NCI-H2171 treated with DMSO at 0.1 percent for 48 hours (cell line): ENCODE data around the gene NXPE2.
"Not testable (repeated sequence)": the region's sequence is repeated elsewhere in the genome, so short reads cannot be mapped to it uniquely, and the experiment has no call there.

Experiments used
- DNase-seq: peaks from one replicate; lab custom pipeline; 2025; lab: John Stamatoyannopoulos, UW

Gene NXPE2

DNA sequence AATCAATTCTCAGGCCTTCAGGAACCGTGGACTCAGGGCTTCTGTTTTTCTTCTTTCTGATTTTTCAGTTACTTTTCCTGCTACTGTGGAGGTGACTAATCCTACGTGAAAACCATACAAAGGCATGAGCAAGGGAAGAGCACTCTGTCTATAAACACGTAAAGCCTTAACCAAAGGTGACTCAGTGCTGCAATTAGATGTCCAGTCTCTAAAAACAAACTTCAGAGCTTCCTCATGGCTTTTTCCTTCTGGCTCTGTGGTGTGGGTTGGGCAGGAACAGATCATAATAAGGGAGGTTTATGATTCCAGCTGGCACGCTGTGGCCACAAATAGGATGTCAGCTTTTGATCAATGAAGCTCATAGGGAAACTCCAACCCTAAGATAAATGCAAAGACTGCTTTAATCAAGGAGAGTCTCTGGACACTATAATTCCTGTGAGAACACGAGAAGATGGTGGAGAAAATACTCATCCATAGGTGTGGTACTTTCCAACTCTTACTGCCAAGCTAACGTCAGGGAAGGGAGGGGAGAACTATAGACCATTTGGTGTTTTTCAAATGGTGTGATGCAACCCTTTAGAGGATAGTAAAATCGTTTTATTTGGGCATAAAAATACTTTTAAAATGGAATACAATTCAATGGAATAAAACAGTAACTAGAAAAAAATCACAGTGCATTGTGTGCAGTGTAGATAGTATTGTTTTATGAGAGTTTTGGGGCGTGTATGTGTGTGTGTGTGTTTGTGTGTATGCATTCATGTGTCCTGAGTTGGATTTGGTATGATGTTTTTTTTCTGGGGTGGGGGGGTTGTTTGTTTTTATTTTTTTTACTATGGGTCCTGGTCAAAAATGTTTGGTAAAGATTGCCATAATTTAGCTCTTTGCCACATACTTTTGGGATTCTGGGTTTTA is at the start of gene NXPE2:
TSS of gene NXPE2 (plus strand) at position 403 of the 912 bp plus-strand sequence. CDS start at position 452, 49 bp downstream.
- DNase-seq, result no peak

DNA sequence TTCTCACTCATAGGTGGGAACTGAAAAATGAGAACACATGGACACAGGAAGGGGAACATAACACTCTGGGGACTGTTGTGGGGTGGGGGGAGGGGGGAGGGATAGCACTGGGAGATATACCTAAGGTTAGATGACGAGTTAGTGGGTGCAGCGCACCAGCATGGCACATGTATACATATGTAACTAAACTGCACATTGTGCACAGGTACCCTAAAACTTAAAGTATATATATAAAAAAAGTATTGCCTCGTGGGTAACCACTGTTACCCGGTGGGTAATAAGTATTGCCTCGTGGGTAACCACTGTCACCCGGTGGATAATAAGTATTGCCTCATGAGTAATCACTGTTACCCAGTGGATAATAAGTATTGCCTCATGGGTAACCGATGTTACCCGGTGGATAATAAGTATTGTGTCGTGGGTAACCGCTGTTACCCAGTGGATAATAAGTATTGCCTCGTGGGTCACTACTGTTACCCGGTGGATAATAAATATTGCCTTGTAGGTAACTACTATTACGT is 46.8 kb upstream of the NXPE2 start:
- not testable (repeated sequence) for DNase-seq

- DNase-seq, result not testable (repeated sequence)
These were observed 38.9 kb upstream of the NXPE2 start for GRCh38 chr11:114639440-114639839.

- no peak for DNase-seq
These were observed 27.7 kb upstream of the NXPE2 start for GRCh38 chr11:114650661-114651060.

- no peak for DNase-seq
These were observed 27.1 kb upstream of the NXPE2 start for GRCh38 chr11:114651145-114651718.

DNA sequence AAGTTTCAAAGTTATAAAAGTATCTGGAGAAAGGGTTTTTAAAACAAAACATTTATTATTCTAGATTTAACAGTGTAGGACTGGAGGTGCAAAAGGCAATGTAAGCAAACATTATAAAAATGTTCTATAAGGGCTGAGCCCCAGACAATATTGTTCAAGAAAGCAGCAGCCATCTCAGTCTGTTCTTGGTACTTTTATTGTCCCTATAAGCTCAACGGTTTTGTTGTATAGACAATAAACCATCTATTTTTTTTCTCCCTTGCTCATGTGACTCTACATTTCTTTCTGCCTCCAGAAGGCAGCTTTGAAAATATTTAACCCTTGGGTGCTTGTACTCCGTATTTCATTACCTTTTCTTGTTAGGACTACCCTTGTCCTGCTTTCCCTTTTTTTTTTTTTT is 25.2 kb upstream of the NXPE2 start:
- DNase-seq, result no peak

DNA sequence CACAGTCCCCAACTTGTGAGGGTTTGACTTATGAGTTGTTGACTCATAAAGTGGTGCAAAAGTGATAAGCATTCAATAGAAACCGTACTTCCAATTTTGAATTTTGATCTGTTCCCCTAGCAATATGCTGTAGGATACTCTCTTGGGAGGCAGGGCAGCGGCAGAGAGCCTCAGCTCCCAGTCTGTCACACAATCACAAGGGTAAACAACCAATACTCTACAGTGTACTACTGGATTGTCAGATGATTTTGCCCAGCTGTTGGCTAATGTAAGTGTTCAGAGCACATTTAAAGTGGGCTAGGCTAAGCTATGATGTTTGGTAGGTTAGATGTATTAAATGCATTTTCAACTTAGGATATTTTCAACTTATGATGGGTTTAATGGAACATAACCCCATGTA is 13.7 kb upstream of the NXPE2 start:
- DNase-seq, result peak; percentile 61

- DNase-seq, result no peak
These were observed 11.6 kb upstream of the NXPE2 start for GRCh38 chr11:114666760-114667159.

- no peak for DNase-seq
These were observed 10.2 kb upstream of the NXPE2 start for GRCh38 chr11:114668109-114668508.

DNA sequence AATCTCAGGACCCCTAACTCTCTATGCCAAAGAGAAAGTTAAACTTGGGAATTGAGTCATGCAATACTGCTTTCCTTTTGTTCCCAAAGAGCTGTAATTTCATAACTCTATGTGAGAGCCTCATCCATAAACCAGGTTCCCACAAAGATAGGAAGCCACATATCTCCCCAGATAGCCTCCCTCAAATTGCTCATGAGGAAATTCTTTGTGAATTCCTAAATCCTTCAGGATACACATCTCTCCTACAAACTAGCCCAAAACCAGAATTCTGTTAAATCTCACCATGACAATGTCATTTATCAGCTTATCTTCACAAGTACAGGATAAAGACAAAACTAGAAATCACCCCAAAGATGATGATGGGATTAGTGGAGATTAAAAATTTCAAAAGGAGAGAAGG is 4.7 kb upstream of the NXPE2 start:
- DNase-seq, result no peak

- no peak for DNase-seq
These were observed 1.2 kb downstream of the NXPE2 start for GRCh38 chr11:114679505-114679904.

DNA sequence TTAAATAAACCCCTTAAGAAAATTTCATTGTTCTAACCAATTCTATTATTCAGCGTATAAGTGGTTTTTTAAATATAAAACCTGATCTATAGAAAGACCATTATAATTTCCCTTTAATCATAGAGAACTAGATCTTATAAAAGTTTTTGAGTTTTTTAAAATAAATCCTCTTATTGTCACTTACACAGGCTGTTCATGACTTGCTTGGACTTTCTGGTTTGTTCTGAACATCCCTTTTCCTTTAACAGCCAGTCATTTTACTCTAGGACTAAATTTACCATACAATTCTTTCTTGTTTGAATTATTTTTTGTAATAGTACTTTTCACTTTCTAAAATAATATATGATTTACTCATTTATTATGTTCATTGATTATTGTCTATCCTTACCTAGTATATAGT is 4.7 kb downstream of the NXPE2 start:
- no peak for DNase-seq

DNA sequence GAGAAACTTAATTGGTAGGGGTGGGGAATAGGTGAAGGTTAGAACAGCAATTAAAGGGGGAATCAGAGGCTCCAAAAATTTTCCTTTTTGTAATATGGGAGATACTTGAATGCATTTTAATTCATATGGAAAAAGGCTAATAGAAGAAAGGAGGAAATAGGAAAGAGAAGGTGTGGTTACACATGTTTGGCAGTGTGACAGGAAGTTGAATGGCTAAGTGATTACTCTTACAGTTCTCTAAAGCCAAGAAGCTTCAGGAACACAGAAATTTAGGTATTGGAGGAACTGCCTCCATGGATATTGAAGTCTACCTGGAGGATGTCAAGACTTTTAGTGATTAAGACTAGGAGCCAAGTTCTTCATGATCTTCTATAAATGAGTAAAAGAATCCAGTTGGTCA is 6.3 kb downstream of the NXPE2 start:
- no peak for DNase-seq

DNA sequence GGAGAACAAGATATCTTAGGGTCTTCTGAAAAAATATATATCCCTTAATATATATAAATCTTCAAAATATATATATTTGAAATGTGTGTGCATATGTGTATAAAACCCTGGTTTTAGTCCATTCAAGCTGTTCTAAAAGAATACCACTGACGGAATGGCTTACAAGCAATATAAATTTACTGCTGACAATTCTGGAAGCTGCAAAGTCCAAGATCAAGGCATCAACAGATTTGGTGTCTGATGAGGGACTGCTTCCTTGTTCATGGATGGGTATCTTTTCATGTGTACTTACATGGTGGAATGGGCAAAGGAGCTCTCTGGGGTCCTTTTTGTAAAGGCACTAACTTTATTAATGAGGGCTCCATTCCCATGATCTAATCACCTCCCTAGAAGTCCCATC is 6.8 kb downstream of the NXPE2 start:
- DNase-seq, result no peak

DNA sequence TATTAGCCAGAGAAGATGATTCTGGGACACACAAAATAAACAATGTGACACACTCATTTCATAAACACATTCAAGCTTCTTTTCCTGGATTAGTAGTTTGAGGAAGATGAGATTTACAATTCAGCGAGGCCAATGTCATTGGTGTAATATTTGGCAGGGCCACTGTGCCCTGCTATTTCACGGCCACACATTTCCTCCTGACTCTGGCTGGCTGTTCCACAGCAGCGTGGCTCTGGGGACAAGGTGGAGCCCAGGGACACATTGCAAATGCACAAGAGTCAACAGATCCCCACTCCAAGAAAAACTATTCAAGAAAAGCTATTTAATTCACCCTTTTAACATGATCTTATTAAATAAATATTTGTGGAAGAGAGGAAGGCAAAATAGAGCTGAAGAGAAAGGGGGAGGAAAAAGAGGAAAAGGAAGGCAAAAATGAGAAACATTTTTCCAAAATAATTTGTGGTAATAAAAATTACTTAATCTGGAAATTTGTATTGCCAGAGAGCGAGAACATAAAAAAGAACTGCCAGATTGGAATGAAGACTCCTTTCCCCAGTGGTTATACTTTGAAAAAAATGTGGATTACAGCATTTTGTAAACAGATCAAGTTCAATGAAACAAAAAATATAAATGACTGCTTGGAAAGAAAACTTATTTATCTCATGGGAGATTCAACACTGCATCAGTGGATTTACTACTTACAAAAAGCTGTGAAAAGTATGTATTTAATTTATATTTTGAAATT is 27.1 kb downstream of the NXPE2 start:
- DNase-seq, result no peak

- no peak for DNase-seq
These were observed 31.6 kb downstream of the NXPE2 start for GRCh38 chr11:114709960-114710359.

DNA sequence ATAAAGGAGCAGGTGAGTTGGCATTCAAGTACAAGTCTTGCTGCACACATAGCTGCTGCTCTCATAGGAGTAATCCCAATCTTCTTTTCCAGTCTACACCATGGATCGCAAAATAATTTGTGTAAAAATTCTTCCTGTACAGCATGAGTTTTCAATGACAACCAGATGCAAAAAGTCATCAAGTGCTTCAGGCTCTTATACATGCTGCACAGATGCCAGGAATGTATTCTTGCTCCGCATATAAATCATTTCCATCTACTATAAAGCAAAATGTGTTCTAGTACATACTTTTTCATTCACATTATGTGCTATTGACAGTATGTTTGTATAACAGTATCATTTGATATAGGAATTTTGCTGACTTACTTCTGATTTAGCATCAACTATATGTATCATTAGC is 35.4 kb downstream of the NXPE2 start:
- DNase-seq, result no peak

DNA sequence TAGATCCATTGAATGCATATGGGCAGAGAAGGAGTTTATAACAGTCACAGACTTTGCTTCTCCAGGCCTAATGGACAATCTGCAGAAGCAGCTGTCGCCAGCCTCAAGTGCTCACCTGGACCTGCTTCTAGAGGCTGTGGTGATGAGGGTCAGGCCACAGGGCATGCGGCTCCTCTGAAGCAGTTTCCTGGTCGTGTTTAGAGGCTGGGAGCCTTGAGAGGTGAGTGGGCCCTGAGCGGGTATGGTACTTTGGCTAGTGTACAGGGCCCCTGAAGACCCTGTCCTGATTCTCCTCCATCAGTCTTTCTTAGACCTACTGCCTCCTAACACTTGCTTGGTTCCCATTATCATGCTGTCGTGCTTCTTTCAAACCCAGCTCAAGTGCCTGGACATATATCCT is 41.2 kb downstream of the NXPE2 start:
- DNase-seq, result no peak

- no peak for DNase-seq
These were observed 46.7 kb downstream of the NXPE2 start for GRCh38 chr11:114724916-114725524.

DNA sequence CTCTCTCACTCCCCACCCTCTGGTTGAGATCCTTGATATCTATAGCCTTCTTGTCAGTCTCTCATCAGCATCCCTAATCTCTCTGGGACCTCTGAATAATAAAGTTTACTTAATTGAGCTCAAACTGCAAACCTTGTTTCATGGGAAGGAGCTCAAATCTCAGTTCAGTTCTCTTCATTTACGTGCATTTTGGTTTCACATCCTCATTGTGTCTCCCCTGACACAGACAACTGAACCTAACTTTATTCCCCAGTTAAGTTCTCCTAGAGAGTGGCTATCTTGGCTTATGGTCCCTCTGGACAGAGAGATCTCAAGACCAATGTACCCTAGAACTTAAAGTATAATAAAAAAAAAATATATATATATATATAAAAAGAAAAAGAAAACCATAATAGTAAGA is 47.3 kb downstream of the NXPE2 start:
- DNase-seq, result no peak

- no peak for DNase-seq
These were observed 58.5 kb downstream of the NXPE2 start for GRCh38 chr11:114736806-114737205.

GRCh38 chr11:114738954-114739353 is 60.6 kb downstream of the NXPE2 start:
- DNase-seq, result peak; percentile 63
